Urothelium cell line (cell line): Measurements from ENCODE around the gene SAMD14.
A peak's percentile ranks its signal among the peaks of the same experiment; 100 is the strongest.
"Not testable (repeated sequence)": the region's sequence is repeated elsewhere in the genome, so short reads cannot be mapped to it uniquely, and the experiment has no call there.

Experiments
- DNase-seq: peaks from one replicate; pipeline ENCODE4 v3.0.0; 2011; ENCODE audit warnings: low spot score, mixed read lengths
- FAIRE-seq: peaks from 2 replicates; lab custom pipeline; 2011; peaks lifted over from hg19 to GRCh38; lab: Jason Lieb, UNC

Gene SAMD14

DNA sequence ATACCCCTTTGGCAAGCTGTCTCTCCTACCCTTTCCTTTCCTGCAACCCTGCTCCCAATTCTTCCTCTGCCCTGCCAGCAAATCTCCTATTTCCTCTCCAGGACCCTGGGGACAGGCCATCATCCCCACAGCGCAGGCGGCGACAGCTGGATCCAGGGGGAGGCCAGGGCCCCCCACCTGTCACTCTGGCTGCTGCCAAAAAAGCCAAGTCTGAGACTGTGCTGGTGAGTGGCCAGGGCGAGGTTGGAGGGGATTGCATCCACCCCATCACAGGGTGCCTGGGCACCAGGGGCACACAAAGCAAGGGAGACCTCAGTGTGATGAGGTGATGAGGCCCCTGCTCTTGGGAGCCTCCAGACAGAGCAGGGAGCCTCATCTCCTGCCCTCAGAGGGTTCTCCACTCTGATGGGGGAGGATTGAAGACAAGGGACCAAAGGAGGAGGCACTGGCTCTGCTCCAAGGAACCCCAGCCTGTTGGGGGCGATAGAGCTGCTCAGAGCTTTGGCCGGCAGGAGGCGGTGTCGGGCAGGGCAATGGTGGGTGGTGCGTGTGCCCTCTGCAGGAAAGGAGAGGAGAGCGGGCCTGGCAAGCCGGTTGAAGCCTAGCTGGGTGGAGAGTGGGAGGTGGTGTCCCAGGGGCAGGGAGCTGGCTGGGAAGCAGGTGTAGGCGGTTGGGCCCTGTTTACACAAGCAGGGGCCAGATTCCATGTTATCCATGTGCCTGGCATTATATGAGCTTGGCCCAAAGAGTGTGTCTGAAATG lies 50.4 kb downstream of the SAMD14 start:
- peak; percentile 48 for DNase-seq
- FAIRE-seq, result no peak

- FAIRE-seq, result no peak
- no peak for DNase-seq
These were observed 51.5 kb downstream of the SAMD14 start for GRCh38 chr17:50078430-50078829.

GRCh38 chr17:50076591-50077235 lies 53.2 kb downstream of the SAMD14 start:
- DNase-seq (no peak), FAIRE-seq (no peak)

DNA sequence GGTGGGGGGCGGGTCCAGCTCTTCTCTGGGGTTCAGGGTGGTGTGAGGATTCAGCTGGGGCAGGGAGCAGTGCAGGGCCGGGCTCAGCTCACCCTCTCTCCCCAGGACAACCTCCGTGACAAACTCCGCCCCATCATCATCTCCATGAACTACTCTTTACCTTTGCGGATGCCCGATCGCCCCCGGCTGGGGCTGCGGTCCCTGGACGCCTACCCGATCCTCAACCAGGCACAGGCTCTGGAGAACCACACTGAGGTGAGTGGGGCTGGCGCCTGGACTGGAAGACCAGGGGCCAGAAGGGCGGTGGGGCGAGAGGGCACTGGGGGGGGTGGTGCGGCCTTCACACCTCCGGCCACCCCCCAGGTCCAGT lies 53.8 kb downstream of the SAMD14 start:
- FAIRE-seq, result no peak
- DNase-seq, result no peak

DNA sequence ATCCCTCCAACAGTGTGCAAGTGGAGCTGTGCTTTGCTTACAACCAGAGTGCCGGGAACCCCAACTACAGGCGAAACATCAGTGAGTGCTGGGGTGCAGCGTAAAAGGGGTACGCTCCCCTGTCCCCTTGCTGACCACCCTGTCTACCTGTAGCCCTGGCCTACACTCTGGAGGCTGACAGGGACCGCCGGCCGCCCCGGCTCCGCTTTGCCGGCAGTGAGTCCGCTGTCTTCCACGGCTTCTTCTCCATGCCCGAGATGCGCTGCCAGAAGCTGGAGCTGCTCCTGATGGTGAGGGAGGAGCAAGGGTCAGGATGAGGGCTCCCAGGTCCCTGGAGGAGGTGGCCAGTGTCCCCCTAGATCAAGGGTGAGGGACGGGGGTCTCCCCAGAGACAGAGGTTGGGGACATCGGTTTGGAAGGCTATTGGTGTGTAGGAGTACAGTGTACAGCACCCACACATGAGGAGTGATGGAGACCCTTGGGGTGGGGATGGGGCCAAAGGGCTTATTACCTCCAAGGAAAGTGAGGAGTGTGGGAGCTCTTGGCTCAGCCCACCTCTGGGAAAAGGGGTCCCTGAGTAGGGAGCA lies 54.4 kb downstream of the SAMD14 start:
- DNase-seq (no peak), FAIRE-seq (no peak)

DNA sequence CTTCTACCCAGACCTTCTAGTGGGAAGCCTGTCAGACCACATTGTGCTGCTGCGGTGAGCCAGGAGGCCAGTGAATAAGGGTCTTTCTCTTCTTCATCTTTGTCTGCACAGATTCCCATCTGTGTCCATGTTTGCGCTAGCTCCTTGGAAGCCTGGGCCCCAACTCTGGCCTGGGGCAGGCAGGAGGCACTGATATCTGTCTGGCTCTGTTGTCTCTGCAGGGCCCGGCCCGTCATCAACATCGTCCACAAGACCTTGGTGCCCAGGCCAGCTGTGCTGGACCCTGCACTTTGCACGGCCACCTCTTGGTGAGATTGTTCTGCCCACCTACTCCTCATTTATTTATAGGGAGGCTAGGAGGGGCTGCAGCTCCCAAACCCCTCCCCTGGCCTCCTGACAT lies 55.7 kb downstream of the SAMD14 start:
- FAIRE-seq, result no peak
- no peak for DNase-seq

- FAIRE-seq, result no peak
- no peak for DNase-seq
These were observed 57.0 kb downstream of the SAMD14 start for GRCh38 chr17:50072925-50073324.

DNA sequence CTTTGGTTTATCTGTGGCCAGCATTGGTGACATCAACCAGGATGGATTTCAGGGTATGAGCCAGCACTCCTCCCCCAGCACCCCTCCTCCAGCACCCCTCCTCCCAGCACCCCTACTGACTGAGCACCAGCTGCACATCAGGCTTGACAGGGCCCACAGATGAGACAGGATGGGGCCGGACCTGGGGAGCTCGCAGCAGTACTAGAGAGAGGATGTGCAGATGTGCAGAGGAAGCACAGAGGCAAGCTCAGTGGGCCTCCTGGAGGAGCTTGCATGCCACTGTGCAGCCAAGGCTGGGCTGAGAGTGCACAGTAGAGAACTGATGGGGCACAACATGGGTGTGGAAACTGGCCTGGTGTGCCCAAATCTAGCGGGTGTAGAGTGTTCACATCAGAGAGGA lies 57.8 kb downstream of the SAMD14 start:
- DNase-seq (no peak), FAIRE-seq (no peak)

DNA sequence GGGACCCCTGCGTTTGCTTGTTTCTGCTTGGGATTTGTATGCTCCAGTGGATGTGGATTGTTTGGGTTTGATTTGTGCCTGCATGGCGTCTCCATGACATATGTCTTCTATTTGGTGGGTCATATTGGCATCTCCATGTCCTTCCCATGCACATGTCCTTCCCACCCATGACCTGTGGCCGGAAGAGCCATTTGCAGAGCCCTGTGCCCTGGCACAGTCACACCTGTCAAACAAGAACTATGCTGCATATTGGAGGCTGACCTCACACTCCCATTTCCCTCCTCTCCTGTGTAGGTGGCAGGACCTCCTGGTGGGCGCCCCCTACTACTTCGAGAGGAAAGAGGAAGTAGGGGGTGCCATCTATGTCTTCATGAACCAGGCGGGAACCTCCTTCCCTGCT lies 58.3 kb downstream of the SAMD14 start:
- FAIRE-seq (no peak), DNase-seq (no peak)

- no peak for DNase-seq
- FAIRE-seq, result no peak
These were observed 58.9 kb downstream of the SAMD14 start for GRCh38 chr17:50070908-50071680.

DNA sequence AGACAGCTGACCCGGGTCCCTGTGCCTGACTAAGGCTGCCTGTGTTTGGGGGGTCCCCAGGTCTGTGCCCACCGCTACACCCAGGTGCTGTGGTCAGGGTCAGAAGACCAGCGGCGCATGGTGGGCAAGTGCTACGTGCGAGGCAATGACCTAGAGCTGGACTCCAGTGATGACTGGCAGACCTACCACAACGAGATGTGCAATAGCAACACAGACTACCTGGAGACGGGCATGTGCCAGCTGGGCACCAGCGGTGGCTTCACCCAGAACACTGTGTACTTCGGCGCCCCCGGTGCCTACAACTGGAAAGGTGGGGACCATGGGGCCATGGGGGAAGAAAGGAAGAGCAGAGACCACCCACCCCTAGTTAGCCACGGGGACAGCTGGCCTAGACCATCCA lies 62.0 kb downstream of the SAMD14 start:
- FAIRE-seq, result no peak
- no peak for DNase-seq

- no peak for DNase-seq
- no peak for FAIRE-seq
These were observed 63.0 kb downstream of the SAMD14 start for GRCh38 chr17:50066995-50067394.

DNA sequence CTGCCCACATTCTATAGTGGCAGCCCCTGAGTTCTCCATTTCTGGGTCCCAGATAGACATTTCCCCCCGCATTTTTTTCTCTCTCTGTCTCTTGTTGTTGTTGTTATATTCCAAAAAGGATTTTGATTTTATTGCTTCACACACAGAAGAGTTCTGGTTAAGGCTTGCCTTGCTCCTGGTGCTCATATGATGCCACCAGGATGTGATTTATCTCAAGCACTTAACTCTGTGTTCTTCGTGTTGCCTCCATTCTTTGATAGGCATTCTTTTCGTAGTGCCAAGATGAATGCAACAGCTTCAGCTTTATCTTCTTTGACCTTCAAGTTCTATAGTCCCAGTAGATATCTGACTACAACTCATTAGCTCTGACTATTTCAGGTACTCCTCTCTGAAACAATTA lies 64.9 kb downstream of the SAMD14 start:
- DNase-seq (no peak), FAIRE-seq (no peak)

- DNase-seq, result peak; percentile 87
- peak; percentile 93 for FAIRE-seq
These were observed 65.5 kb downstream of the SAMD14 start for GRCh38 chr17:50064253-50065001.

DNA sequence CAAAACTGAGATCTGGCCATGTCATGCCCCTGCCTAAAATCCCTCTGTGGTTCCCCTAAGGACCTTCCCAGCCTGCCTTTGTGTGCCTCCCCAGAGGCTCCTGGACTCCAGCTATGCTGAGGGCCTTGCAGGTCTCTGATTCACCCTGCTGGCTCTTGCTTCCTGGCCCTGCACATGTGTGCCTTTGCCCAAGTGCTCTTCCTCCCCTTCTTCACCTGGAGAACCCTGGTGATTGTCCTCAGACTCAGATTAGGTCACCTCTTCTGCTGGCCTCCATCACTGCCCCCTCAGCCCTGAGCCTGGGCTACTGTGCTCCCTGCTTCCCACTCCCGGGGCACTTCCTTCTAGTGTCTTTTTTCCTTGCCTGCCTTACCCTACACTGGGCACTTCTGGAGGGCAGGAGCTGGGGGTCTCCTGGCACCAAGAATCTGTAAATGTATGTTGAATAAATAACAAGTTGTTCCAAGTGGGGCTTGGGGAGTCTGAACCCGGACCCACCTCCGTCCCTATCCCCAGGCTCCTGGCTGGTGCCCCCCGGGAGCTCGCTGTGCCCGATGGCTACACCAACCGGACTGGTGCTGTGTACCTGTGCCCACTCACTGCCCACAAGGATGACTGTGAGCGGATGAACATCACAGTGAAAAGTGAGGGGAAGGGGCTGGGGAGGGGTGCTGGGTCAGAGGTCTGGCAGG lies 66.3 kb downstream of the SAMD14 start:
- FAIRE-seq (peak; percentile 78), DNase-seq (no peak)

GRCh38 chr17:50062293-50063243 lies 67.4 kb downstream of the SAMD14 start:
- peak; percentile 93 for FAIRE-seq
- peak; percentile 90 for DNase-seq

GRCh38 chr17:50061713-50062045 lies 68.3 kb downstream of the SAMD14 start:
- DNase-seq, FAIRE-seq: not testable (repeated sequence)

GRCh38 chr17:50060951-50061712 lies 68.8 kb downstream of the SAMD14 start:
- peak; percentile 72 for DNase-seq
- FAIRE-seq, result peak; percentile 82
